Activated CD4-positive, alpha-beta T cell treated with anti-CD3 and anti-CD28 coated beads, Interleukin-2, amount 50 U/mL, for 4 hours (primary cell): Measurements from ENCODE around the gene IQGAP1.
"Not testable (repeated sequence)": the region's sequence is repeated elsewhere in the genome, so short reads cannot be mapped to it uniquely, and the experiment has no call there.

Experiments used
- DNase-seq, 2 experiments: peaks; one replicate each; pipeline ENCODE4 v3.0.0-alpha.2; 2020

The IQGAP1 gene

DNA sequence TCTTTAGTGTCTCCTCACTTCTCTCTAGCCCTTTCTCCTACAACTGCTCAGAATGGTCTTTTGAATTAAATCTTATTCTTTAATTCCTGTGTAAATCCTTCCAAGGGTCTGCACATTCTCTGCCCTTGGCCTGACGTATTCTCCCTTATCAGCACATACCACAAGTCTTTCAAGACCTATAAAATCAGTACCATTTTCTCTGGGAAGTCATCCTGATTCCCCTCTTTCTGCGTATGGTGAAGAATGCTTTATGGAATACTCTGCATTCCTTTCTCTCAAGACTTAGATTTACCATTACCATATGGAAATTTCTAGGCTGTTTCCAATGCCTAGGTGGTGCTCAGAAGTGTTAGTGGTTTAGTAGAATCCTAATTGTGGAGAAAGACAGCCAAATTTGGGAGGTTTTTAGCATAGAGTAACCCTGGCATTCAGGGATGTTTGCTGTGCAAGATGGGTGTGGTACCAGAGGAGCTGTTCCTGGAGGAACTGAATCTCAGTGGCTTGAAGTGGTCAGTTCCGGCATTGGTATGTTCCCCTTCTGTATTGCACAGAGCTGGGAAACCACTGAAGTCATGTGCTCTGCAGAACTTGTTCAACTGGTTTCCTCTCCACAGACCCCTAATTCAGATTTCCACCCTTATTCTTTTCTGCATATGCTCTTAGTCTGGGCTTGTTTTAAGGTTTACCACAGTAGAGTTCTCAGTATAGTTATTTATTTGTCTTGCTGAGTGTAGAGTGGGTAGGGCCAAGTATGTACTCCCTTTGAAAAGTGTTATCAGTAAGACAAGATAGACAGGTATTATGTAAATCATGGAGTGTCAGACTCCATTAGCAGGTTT is 24.5 kb downstream of the IQGAP1 start:
- no peak for DNase-seq

DNA sequence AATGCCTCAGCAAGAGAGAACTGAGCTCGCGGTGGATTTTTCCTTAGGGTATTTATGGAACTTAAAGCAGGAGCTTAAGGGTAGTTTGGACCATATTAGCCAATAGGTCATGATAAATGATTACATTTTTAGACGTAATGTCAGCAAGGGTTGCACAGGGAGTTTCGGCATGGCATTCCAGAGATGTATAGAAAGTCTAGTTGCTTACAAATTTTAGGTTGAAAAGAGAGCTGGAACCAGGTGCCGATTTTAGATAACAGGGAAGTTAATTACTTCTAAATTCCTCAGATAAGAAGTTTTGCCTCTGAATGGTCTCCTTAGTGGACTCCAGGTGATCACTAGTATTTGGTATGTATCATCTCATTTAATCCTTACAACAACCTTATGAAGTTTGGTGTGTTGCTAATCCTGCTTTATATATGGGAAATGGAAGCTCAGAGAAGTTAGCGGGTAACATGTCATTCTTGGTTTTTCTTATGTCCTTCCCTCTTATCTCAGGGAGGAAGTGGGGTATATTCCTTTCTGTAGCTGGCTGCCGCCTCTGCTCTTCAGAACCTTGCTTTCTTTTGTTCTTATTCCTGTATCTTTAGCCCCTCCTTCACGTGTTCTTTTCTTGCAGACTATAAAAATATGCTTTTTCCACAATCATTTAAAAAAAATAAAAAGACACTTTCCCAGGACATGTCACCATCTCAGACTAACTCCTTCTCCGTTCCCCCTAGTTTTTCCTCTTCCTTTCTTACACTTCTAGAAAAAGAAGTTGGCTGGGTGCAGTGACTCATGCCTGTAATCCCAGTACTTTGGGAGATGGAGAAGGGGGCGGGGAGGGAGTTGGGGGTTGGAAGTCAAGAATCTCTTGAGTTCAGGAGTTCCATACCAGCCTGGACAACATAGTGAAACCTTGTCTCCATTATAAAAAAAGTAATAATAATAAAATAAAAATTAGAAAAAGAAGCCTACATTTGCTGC is 25.7 kb downstream of the IQGAP1 start:
- DNase-seq: no peak

DNA sequence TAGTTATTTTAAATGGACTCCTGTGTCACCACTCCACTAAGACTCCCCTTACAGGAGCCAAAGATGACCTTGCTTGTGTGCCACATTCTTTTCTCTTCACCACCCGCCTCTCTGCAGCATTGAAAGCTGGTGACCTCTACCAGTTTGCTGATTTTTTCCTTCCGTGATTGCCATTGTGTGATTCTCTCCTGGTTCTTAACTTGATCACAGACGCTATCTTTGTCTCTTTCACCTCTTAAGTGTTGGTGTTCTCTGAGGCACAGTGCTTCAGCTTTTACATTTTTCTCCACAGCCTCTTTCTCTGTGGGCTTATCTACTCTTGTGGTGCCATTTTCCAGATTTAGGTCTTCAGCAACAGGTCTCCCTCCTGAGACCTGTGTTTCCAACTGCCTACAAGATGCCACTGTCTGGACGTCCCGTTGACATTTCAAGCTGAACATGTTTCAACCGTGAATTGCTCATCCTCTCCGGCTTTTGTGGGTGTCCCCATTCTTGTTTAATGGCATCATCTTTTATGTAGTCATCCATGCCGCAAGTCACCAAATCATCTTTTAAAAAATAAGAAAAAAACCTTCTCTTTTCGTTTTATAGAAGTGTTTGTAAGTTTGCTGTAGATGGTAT is 26.5 kb downstream of the IQGAP1 start:
- DNase-seq: peak in 1 of 2 experiments; percentile 6

DNA sequence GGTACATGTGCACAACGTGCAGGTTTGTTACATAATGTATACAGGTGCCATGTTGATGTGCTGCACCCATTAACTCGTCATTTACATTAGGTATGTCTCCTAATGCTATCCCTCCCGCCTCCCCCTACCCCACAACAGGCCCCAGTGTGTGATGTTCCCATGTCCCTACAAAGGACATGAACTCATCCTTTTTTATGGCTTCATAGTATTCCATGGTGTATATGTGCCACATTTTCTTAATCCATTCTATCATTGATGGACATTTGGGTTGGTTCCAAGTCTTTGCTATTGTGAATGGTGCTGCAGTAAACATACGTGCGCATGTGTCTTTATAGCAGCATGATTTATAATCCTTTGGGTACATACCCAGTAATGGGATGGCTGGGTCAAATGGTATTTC is 28.0 kb downstream of the IQGAP1 start:
- DNase-seq: not testable (repeated sequence)

DNA sequence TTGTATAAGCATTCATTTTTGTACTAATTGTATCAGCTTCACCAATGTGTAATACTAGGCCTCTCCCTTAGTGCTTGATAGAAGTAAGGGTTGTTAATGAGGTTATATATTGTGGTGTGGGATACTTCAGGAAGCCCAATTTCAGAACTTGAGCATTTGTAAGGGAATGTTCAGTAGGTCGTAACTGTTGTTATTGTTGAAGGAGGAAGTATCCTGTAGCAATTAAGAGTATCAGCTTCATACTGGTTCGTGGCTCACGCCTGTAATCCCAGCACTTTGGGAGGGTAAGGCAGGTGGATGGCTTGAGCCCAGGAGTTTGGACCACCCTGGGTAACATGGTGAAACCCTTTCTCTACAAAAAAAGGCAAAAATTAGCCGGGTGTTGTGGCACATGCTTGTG is 30.6 kb downstream of the IQGAP1 start:
- DNase-seq: no peak

DNA sequence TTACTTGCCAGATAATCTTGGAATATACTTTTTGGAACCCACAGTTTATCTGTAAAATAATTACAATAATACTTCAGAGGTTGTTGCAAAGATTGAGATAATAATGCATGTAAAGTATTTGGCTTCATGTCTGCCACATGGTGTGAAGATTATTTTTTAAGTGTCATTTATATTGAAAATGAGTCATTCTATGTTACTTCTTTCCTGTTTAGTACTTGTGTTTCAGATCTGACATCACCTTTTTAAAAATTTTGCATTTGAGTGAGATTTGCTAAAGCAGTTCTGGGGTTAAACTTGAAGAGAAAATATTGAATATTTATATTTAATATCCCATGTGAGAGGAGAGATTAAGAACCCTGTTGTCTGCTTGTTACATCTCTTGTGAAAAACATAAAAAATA is 31.2 kb downstream of the IQGAP1 start:
- no peak for DNase-seq

DNA sequence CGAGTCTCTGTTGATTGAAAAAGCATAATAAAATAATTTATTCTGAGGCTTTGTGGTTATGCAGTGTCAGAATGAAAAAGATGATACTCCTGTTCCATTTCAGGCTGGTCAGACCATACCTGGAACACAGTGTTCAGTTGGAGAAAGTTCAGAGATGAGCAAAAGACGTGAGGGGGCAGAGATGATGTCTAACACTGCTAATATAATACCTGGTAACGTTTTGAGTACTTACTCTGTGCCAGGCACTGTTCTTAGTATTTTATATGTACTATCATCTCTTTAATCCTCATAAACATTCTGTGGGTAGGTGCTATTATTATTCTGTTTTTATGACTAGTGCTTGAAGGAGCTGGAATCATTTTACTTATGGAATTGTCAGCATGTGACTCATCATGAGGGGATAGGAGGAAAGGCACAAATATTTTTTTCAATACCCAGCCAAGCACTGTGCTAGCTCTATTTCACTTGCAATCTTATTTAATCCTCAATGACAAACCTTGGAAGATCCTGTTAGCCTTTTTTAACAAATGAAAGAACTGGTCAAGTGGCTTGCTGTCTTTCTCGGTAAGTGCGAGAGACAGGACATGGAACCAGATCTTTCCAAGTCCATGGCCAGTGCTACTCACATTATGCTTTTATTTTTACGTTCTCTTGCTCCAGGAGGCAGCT is 31.8 kb downstream of the IQGAP1 start:
- no peak for DNase-seq

DNA sequence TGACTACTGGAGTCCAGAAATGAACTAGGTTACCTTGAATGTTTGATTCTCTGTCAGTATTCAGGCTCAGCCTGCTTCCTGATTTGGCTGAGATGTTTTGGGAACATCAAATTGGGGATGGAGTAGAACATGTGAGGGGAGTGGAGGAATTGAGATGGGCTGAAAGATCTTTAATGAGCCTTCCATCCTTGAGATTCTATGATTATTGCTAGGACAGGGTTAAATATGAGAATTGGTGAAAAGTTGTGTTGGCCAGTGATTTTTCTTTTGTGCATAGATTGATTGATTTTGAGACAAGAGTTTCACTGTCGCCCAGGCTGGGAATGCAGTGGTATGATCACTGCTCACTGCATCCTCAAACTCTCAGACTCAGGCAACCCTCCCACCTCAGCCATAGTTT is 32.4 kb downstream of the IQGAP1 start:
- DNase-seq: no peak

DNA sequence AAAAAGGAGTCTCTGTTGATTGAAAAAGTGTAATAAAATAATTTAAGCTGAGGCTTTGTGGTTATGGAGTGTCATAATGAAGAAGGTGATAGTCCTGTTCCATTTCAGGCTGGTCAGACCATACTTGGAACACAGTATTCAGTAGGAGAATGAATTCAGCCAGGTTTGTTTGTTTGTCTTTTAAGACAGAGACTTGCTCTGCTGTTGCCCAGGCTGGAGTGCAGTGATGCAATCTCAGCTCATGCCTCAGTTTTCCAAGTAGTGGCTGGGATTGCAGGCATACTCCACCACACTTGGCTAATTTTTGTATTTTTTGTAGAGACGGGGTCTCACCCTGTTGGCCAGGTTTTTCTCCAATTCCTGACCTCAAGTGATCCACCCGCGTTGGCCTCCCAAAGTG is 33.5 kb downstream of the IQGAP1 start:
- no peak for DNase-seq

DNA sequence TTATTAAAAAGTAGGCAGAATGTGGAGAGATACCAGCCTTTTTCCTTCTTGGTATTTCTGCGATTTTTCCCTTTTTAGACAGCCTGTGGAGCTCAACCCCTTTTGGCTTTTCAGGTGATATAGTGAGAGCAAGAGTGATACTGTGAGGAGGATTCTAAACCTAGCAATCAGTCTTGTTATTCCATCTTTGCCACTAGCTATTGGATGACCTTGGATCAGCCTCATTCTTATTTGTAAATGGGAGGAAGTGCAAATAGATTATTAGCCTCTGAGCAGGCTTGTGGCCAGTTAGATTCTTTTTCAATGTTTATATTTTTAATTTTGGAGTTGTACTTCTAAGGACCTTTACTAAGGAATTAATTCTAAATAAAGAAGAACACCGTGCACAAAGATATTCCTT is 34.0 kb downstream of the IQGAP1 start:
- no peak for DNase-seq

DNA sequence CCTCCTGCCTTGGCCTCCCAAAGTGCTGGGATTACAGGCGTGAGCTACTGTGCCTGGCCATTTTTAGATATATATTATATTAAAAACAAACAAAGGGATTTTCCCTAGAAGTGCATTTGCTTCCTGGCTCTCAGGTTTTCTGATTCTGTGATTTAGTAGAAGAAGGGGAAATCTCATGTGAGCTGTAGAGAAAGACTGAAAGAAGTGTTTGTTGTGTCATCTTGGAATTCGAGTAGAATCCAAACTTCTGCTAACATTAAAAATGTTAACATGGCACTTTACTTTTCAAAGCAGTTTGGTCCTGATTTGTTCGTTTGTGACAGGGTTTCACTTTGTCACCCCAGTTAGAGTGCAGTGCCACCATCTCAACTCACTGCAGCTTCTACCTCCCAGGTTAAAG is 34.9 kb downstream of the IQGAP1 start:
- DNase-seq: no peak

DNA sequence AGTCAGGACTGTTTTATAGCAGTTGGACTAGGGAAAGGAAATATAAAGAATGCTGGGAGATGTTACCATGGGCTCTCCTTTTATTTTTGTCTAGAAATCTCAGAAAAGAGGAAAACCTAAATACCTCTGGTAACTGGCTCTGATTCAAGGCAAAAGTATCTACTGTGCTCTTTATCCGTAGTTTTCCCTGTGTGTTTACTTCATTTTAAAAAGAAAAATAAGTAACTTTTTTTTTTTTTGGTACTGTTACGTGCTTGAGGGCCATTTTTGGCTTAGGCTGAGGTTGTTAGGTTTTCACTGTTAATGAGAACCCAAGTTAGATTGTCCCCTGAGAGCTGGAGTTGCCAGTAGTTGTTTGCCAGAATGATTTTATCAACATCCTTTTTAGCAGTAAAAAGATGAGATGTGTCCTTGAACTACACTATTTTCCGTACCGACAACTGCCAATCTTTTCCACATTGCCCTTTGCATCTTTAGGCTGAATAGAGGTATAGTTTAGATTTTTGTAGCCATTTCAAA is 35.8 kb downstream of the IQGAP1 start:
- DNase-seq: no peak

DNA sequence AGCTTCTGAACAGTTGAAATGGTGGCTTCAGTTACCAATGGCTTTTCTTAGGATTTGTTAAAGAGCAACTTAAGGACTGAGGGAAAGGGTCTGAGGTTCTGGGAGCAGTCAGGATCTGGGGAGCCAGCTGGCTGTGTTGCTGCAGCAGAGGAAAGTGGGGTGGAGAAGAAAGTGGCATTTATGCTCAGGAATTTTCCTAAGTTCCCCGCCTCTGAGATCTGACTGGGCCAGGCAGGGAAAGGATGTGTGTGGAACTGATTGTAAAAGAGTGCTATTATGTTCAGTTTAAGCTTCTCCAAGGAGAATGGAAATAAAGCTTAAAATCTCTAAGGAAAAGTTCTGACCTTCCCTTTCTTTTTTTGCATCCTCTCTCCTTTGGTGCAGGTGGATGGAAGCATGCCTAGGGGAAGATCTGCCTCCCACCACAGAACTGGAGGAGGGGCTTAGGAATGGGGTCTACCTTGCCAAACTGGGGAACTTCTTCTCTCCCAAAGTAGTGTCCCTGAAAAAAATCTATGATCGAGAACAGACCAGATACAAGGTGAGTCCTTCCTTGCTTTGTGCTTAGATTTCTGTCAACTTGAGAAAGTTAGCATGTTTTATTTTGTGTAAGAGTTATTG is 37.8 kb downstream of the IQGAP1 start:
- DNase-seq: no peak

DNA sequence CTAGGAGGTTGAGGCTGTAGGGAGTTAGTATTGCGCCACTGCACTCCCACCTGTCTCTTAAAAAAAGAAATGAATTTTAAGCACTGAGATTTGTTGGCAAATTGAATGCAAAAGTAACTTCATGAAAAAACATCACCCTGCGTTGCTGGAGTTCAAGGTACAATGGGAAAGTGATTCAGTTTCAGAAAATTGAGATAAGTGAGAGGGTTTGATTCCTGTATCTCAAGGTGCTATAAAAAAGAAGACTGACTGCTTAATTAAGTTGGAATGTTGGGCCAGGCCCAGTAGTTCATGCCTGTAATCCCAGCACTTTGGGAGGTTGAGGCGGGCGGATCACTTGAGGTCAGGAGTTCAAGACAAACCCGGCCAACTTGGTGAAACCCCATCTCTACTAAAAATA is 39.1 kb downstream of the IQGAP1 start:
- no peak for DNase-seq

DNA sequence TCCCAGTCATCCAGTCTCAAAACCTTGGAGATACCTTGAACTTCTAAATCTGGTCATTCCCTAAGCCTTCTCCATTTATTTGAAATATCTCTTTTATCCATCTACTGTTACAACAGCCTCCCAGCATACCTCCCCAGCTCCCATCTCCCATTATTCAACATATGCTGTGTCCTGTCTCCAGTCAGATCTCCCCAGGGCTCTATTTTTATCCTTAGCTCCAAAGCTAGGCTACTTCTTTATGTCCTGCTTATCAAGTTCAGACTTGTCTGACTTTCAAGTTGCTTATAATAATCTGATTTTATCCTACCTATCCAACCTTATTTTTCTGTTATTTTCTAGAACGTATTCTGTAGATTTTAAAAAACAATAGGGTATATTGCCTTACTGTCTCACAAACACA is 44.2 kb downstream of the IQGAP1 start:
- no peak for DNase-seq

DNA sequence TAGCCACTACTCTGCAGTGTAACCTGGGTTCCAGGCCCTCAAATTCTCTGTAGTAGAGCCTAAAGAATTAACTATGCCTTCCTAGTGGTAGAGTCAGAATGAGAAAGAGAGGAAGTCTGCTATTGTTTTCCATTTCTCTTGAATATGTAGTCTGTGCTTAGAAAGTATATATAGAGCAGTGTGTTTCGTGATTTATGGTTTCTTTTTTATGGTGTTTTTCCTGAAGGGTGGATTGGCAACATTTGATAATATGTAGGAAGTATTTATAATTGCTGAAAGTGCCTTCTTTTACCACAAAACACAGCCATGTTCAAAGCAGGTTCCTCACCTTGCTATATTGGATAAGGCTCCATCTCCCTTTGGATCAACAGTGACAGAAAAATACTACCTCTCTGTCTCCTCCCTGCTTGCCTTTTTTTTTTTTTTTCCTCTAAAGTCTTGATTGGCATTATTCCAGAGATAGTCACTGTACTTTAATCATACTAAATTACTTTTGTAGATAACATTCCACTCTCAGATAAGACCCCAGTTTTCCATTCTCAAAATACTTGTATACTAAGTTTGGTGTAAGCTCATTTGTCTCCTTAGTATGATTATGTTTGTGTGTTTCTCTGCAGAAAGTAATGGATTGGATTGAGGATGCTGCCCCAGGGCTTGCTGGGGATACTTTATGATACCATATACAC is 47.8 kb downstream of the IQGAP1 start:
- no peak for DNase-seq

DNA sequence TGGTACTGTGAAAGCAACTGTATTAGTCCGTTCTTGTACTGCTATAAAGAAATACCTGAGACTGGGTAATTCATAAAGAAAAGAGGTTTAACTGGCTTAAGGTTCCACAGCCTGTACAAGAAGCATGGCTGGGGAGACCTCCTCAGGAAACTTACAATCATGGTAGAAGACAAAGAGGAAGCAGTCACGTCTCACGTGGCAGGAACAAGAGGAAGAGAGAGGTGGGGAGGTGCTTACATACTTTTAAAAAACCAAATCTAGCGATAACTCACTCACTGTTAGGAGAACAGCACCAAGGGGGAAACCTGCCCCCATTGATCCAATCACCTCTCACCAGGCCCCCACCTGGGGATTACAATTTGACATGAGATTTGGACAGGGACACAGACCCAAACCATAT is 48.9 kb downstream of the IQGAP1 start:
- DNase-seq: no peak

DNA sequence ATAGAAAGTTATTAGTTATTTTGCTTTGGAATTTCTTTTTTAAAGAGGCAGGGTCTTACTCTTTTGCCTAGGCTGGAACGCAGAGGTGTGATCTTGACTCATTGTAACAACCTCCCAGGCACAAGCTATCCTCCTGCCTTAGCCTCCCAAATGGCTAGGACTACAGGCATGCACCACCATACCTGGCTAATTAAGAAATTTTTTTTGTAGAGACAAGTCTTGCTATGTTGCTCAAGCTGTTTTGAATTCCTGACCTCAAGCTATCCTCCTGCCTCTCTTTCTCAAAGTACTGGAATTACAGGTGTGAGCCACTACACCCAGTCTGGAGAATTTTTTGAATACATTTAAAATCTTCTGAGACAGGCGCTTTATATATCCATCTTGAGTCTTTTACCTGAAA is 49.5 kb downstream of the IQGAP1 start:
- DNase-seq: no peak

DNA sequence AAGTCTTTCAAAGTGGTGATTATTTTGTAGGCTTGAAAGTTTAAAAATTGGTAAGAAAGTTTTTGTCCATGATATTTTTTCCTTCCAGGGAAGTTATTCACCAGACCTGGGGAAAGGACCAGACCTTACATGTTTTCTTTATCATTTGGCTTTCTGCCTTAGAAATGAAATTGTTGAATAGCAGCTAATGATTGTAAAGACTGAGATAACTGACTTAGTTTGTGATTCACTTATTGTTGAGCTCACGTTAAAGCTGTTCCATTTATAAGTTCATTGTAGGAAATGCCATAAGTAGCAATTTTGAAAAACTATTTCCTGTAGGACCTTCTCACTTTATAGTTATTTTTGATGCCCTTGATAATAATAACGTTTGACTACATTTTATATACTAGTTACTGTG is 51.9 kb downstream of the IQGAP1 start:
- no peak for DNase-seq

DNA sequence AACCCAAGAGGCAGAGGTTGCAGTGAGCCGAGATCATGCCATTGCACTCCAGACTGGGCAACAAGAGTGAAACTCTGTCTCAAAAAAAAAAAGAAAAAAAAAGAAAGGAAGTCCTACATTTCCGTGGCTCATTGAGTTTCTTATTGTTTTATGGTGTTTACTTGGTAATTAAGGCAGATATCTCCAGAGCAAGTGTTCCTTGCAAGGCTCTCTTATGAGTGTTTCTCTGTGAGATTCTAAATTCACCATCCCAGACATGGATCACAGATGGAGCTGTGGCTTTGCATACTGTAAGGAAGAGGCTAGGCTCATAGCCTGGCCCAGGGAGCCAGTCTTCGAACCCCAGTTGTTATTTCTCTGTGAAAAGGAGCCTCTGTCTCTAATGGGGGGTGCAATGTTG is 53.0 kb downstream of the IQGAP1 start:
- DNase-seq: no peak

DNA sequence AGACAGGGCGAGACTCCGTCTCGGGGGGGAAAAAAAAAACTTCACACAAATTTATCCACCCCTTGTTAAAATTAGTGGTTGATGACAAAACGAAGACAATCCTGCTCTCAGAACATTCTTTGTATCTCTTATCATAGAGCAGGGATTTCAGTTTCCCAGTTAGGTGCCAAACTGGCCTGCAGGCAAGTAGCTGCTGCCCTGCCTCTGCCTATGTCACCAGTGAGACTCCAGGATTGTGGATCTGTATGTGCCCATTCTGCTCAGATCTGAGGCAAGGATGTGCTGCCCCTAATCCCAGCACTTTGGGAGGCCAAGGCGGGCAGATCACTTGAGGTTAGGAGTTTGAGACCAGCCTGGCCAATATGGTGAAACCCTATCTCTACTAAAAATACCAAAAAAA is 54.4 kb downstream of the IQGAP1 start:
- no peak for DNase-seq
